GM10266 (cell line): ENCODE measurements around the gene CLECL1.
"Not testable (repeated sequence)": the region's sequence is repeated elsewhere in the genome, so short reads cannot be mapped to it uniquely, and the experiment has no call there.

Experiments
- DNase-seq: peaks from one replicate; pipeline ENCODE4 v3.0.0; 2012; ENCODE audit errors: extremely low spot score
- CTCF ChIP-seq: IDR thresholded peaks from 2 replicates; pipeline ENCODE4 v1.5.1; 2012; ENCODE audit warnings: mild to moderate bottlenecking, low read depth; ENCODE audit not compliant: control insufficient read depth, insufficient read depth; ENCODE audit errors: missing control alignments

The CLECL1 gene

DNA sequence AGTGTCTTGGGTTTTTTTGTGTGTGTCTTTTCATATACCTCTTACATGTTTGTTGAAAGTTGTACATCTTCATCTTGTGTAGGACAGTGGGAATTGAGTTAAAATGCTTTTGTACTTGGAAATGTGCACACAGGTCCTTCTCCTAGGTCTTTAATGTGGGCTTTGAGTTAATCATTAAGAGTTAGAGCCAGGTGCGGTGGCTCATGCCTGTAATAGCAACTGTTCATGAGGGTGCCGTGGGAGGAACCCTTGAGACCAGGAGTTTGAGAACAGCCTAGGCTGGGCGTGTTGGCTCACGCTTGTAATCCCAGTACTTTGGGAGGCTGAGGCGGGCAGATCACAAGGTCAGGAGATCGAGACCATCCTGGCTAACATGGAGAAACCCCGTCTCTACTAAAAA, 13.9 kb downstream of the CLECL1 start:
- no peak for TF ChIP-seq CTCF
- no peak for DNase-seq

DNA sequence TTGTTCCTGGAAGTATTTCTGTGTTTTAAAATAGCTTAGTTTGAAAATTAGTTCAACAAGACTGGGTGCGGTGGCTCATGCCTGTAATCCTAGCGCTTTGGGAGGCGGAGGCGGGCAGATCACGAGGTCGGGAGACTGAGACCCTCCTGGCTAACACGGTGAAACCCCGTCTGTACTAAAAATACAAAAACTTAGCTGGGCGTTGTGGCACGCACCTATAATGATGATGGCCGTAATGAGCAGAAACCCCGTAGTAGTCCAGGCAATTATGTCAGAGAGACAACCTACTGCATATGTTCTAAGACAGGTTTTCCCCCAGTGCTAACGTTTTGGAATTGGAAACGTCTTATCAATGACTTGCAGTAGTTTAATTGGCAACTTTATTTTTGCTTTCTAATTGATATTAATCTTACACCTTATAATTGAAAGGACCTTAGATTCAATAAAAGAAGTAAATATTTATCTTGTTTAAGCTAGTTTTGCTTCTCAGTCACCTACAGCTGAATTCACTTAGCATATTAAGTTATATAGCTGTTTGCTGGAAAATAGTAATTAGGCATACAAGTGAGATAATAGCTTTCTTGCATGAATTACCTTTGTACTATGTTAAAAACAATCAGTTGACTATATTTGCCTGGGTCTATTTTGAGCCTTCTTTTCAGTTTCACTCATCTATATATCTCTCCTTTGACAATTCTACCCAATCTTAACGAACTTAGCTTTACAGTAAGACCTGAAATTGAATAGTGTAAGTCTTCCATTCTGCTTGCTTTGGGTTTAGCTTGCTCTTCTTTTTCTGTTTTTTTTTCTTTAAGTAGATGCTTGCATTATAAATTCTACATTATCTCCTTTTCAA, 15.6 kb downstream of the CLECL1 start:
- DNase-seq: no peak
- TF ChIP-seq CTCF: no peak

DNA sequence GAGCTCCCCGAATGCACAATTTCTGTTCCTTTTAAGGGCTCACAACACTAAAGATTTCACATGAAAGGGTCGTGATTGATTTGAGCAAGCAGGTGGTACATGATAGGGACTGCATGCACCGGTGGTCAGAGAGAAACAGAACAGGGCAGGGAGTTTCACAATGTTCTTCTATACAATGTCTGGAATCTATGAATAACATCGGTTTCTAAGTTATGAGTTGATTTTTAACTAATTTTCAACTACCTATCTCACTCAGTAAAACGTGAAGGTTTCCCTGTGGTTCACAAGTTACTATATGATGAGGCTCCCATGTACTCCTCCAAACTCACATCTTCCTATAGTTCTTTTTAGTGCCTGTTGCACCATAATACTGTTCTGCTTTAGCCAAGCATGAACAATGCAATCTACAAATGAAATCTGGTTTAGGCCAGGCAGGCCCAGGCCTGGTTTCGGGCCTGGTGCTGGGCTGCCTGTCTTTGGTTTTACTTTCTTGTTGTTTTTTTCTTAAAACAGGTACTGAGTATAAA, 19.8 kb downstream of the CLECL1 start:
- not testable (repeated sequence) for DNase-seq

- TF ChIP-seq CTCF: no peak
- DNase-seq: no peak
Observed at GRCh38 chr12:9711664-9712063, 21.2 kb downstream of the CLECL1 start.

DNA sequence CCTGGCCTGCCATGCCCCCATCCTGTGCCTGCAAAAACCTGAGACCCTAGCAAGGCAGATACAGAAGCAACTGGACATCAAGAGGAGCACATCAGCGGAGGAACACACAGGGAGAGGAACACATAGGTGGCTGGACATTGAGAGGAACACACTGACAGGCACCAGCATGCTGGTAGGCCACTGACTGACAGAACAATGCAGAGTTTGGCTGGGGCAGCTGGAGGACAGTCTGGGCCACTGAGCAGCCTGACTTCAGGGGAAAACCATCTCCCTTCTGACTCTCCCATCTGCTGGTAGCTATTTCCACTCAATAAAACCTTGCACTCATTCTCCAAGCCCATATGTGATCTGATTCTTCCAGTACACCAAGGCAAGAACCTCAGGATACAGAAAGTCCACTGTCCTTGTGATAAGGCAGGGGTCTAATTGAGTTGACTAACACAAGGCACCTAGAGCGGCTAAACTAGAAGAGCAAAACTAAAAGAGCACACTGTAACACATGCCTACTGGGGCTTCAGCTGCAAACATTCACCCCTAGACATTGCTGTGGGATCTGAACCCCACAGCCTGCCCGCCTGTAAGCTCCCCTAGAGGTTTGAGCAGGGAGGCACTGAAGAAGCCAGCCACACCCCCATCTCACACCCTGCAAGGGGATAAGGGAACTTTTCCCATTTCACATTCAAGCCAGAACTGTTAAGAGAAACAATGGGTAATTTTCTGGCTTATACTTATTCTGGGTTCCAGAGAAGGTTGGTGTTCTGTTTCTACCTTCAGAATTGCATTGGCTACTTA, 22.1 kb downstream of the CLECL1 start:
- no peak for DNase-seq

DNA sequence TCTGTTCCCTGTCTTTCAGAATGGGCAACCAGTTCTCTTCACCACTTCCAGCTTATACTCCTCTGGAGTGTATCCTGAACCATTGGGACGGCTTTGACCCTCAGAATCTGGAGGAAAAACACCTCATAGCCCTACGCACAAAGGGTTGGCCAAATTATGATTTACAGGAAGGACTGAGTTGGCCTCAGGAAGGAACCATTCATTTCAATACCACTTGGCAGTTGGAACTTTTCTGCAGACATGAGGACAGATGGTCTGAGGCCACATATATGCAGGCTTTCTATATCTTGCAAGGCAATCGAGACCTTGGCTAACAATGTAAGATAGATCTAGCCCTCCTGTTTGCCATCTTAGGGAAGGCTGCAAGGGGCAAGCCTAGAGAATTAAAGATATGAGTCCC, 24.0 kb downstream of the CLECL1 start:
- no peak for DNase-seq
- no peak for TF ChIP-seq CTCF

More for the DNA sequence above, 22.1 kb downstream of the CLECL1 start:
- no peak for TF ChIP-seq CTCF

DNA sequence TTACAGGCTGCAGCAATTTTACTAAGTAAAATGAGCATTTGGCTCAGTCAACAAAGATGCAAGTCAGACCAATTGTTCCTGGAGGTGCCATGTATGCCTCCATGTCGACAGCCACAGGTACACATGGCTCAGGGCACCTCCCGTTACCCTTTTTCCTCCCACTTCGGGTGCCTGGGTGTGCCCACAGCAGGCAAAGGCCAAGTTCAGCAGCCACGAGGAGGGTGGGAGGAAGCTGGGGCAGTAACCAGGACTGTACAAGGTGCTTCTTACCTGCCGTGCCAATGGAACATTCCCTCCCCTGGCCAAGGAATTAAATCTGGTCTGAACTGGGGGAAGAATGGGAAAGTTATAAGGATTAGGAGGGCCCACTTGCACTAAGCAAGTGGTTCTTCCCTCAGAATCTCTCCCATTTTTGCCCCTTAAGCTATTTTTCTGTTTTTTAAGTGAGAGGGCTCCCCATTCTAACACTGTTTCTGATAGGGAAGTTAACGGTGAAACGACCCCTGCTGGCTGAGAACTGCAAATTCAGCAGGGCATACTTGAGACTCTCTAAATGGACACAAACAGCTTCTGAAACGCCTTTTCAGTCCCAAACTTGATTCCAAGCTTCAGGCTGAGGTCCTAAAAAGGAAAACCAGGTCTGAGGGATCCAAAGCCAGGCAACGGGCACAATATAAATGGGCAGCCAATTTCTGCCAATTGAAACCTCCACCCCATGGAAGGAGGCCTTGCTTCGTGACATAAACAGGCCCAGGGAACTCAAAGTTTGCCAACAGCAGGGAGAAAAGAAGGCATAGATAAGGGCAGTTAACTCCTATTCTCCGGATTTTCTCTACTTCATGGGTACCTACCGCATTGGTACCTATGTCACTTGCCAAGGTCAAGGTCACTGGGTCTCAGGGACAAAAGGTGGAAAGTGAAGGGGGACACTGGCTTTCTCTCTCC, 24.8 kb downstream of the CLECL1 start:
- peak; percentile 64 for TF ChIP-seq CTCF
- DNase-seq: no peak
